Stimulated activated CD4-positive, alpha-beta T cell treated with anti-CD3 and anti-CD28 coated beads, TNF-alpha, amount 100 ng/mL, for 48 hours (primary cell): ENCODE results near the gene SST.

Experiments
- DNase-seq, 3 donors: peaks; one replicate each; pipeline ENCODE4 v3.0.0-alpha.2; 2020; ENCODE audit warnings: low read depth in 3 of 3

The SST gene

DNA sequence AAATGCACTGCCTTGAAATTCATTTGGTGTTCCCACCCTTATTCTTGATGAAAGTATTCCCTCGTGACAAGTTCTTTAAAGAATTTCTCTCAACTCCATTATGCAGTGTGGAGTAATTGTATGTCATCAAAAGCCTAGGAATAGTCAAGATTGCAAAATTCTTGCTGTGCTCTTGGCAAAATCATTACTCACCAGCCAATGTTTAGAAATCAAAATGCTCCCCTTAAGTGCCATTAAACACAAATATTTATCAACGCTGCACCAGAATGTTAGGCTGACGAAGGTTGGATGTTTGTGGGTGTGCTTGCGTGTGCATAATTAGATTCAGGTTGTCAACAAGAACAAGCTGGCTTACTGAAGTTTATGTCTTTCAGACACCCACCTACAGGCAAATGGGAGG is 40.5 kb downstream of the SST start:
- DNase-seq, result no peak

- no peak for DNase-seq
These were observed 42.0 kb downstream of the SST start for GRCh38 chr3:187628169-187628568.

DNA sequence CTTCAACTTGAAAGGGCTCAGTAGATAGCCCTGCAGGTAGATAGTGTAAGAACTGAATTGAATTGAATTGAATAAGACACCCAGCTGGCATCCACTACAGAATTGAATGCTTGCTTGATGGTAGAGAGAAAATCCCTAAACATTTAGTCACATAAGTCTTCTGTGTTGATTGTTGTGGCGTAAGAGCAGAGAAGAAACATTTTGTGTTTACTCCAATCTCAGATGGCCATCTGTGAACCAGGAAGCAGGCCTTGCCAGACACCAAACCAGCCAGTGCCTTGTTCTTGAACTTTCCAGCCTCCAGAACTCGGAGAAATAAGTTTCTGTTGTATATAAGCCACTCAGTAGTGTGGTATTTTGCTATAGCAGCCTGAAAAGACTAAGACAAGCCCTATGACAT is 43.6 kb downstream of the SST start:
- no peak for DNase-seq

- DNase-seq, result no peak
These were observed 45.6 kb downstream of the SST start for GRCh38 chr3:187624588-187624987.

GRCh38 chr3:187623285-187623814 is 46.8 kb downstream of the SST start:
- no peak for DNase-seq

DNA sequence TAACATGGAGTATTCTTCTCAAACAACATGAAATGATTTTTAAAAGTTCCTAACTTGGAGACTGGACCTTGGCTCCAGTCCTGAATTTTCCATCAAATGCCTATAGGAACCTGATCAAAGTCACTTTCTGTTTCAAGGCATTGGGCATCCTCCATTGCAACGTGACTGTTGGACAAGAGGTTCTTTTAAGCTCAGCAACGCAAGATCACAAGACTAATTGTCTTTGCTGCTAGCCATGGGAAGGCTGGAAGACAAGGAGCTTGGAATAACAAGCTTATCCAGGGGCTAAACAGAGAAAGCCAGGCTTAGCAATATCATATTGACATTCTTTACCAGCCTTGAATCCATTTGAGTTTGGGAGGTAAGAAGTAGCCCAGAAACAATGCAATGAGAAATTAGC is 48.3 kb downstream of the SST start:
- no peak for DNase-seq

DNA sequence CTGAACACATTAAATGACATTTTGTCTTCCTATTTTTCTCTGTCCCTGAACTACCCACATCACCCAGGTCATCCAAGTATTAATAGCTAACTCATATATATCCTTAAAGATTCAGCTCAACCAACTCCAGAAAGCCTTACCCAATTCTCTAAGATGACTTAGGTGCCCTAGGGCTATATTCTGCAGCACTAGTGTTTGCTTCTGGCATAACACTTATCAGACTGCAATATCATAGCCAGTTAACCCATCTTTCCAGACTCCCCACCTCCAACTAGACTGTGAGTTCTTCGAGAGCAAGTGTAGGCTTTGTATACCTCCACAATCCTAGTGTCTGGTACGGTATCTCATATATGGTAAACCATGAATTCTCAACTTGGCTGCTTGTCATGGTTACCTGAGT is 50.7 kb downstream of the SST start:
- DNase-seq, result no peak
